WTC11 (cell line): ENCODE measurements around the gene RPL10. TPM values are rescaled to one million over a fixed set of nuclear protein-coding genes. Genes with fewer than 3 reads are reported as not detected.

ENCODE experiments used
- ATAC-seq: fragments of 200-7000 bp; cut with Tn5 transposase; 2 replicates; pipeline ENCODE4 v1.10.0; 2021; ENCODE audit warnings: mild to moderate bottlenecking, moderate library complexity
- CTCF ChIA-PET: fragments of 300-600 bp; sonication (Branson Sonifier 250); formaldehyde crosslinking; loops from one replicate; lab custom pipeline; 2021; ENCODE audit warnings: antibody characterized with exemption; lab: Charles Lee
- POLR2A ChIA-PET: fragments of 350-600 bp; sonication (Branson Sonifier 250); formaldehyde crosslinking; loops from one replicate; lab custom pipeline; 2021; ENCODE audit warnings: antibody characterized with exemption; lab: Charles Lee
- DNase-seq: peaks from one replicate; pipeline ENCODE4 v3.0.0; 2021; ENCODE audit warnings: low spot score
- H3K27ac Mint-ChIP-seq: 2 replicates; pipeline ENCODE4 v1.8.0; 2021; ENCODE audit warnings: mixed read lengths
- H3K27me3 Mint-ChIP-seq: 2 replicates; pipeline ENCODE4 v1.8.0; 2021; ENCODE audit warnings: low read depth, mild to moderate bottlenecking, moderate library complexity, mixed read lengths
- H3K36me3 Mint-ChIP-seq: 2 replicates; pipeline ENCODE4 v1.8.0; 2021; ENCODE audit warnings: mixed read lengths
- H3K4me1 Mint-ChIP-seq: 2 replicates; pipeline ENCODE4 v1.8.0; 2022; ENCODE audit warnings: mixed read lengths
- H3K4me3 Mint-ChIP-seq: 2 replicates; pipeline ENCODE4 v1.8.0; 2021; ENCODE audit warnings: mild to moderate bottlenecking, moderate library complexity, mixed read lengths
- H3K9me3 Mint-ChIP-seq: 2 replicates; pipeline ENCODE4 v1.8.0; 2021; ENCODE audit warnings: mixed read lengths
- CBFB ChIP-seq: sonication (generic); formaldehyde crosslinking; IDR thresholded peaks from 2 replicates; pipeline ENCODE4 v1.8.1; 2022; ENCODE audit warnings: mild to moderate bottlenecking, low read depth, missing genetic modification reagents
- ETV6 ChIP-seq: sonication (generic); formaldehyde crosslinking; IDR thresholded peaks from 2 replicates; pipeline ENCODE4 v1.8.1; 2022; ENCODE audit warnings: mild to moderate bottlenecking, missing genetic modification reagents
- FOXJ3 ChIP-seq: sonication (generic); formaldehyde crosslinking; IDR thresholded peaks from 2 replicates; pipeline ENCODE4 v1.9.0; 2021; ENCODE audit warnings: missing genetic modification reagents, mild to moderate bottlenecking, borderline replicate concordance
- JAZF1 ChIP-seq: fragments of 250-450 bp; sonication (Bioruptor Pico); IDR thresholded peaks from 2 replicates; pipeline ENCODE4 v1.9.0; 2021; ENCODE audit warnings: moderate library complexity, mild to moderate bottlenecking, inconsistent platforms
- NFATC4 ChIP-seq: fragments of 250-450 bp; sonication (Bioruptor Pico); IDR thresholded peaks from 2 replicates; pipeline ENCODE4 v1.9.0; 2021; ENCODE audit warnings: mild to moderate bottlenecking
- NFE2L1 ChIP-seq: sonication (generic); formaldehyde crosslinking; IDR thresholded peaks from 2 replicates; pipeline ENCODE4 v1.8.1; 2023; ENCODE audit warnings: missing genetic modification reagents
- SP1 ChIP-seq: sonication (generic); formaldehyde crosslinking; conservative IDR thresholded peaks from 2 replicates; pipeline ENCODE4 v1.8.1; 2022; ENCODE audit warnings: missing genetic modification reagents
- ZNF232 ChIP-seq: sonication (generic); formaldehyde crosslinking; IDR thresholded peaks from 2 replicates; pipeline ENCODE4 v1.8.0; 2022; ENCODE audit warnings: mild to moderate bottlenecking, missing genetic modification reagents
- total RNA-seq: library from RNA; stranded (reverse); gene quantifications from 3 replicates; pipeline ENCODE4 v1.2.3, GENCODE V29; 2021
- TF ChIP-seq, protein P1 (sequence below): fragments of 200-600 bp; IDR thresholded peaks from 2 replicates; pipeline ENCODE4 v1.8.0; 2022; ENCODE audit warnings: antibody characterized with exemption
- TF ChIP-seq, protein P2 (sequence below): sonication (generic); formaldehyde crosslinking; IDR thresholded peaks from 2 replicates; pipeline ENCODE4 v1.8.1; 2023; ENCODE audit warnings: mild to moderate bottlenecking, missing genetic modification reagents, moderate library complexity
- TF ChIP-seq, protein P3 (sequence below): fragments of 250-450 bp; sonication (Bioruptor Pico); IDR thresholded peaks from 2 replicates; pipeline ENCODE4 v1.9.0; 2021; ENCODE audit warnings: mild to moderate bottlenecking, borderline replicate concordance
- TF ChIP-seq, protein P4 (sequence below): sonication (generic); formaldehyde crosslinking; IDR thresholded peaks from 2 replicates; pipeline ENCODE4 v1.8.0; 2022; ENCODE audit warnings: mild to moderate bottlenecking, missing genetic modification reagents
- TF ChIP-seq, protein P5 (sequence below): sonication (generic); formaldehyde crosslinking; IDR thresholded peaks from 2 replicates; pipeline ENCODE4 v1.8.1; 2022; ENCODE audit warnings: low read depth, missing genetic modification reagents, borderline replicate concordance
- TF ChIP-seq, protein P6 (sequence below): sonication (generic); formaldehyde crosslinking; IDR thresholded peaks from 2 replicates; pipeline ENCODE4 v1.8.1; 2023; ENCODE audit warnings: mild to moderate bottlenecking, missing genetic modification reagents, borderline replicate concordance
- TF ChIP-seq, protein P7 (sequence below): sonication (generic); formaldehyde crosslinking; IDR thresholded peaks from 2 replicates; pipeline ENCODE4 v1.8.1; 2023; ENCODE audit warnings: mild to moderate bottlenecking, missing genetic modification reagents, moderate library complexity

RPL10 gene
- total RNA-seq, 1 experiment from 2014 or later, result 2,241 TPM

DNA sequence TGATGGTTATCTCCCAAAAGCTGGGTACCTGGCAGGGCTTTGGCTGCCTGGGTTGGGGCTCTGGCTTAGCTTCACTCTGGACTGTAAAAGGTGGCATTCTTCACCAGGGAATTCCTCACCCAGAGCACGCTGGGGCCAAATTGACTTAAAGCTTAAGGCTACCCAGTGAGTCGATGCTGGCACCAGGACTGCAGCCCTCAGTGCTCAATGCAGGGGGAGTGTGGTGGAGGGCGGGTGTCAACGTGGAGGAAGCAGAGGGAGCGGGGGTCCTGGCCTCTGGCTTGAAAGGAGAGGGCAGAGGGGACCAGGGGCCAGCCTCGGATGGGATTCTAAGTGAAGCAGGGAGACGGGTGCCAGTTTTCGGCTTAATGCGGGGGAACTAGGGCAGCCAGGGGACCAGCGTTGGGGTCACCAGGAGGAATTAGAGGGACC lies 45.3 kb downstream of the RPL10 start (continued):
- TF ChIP-seq, protein P1, sequence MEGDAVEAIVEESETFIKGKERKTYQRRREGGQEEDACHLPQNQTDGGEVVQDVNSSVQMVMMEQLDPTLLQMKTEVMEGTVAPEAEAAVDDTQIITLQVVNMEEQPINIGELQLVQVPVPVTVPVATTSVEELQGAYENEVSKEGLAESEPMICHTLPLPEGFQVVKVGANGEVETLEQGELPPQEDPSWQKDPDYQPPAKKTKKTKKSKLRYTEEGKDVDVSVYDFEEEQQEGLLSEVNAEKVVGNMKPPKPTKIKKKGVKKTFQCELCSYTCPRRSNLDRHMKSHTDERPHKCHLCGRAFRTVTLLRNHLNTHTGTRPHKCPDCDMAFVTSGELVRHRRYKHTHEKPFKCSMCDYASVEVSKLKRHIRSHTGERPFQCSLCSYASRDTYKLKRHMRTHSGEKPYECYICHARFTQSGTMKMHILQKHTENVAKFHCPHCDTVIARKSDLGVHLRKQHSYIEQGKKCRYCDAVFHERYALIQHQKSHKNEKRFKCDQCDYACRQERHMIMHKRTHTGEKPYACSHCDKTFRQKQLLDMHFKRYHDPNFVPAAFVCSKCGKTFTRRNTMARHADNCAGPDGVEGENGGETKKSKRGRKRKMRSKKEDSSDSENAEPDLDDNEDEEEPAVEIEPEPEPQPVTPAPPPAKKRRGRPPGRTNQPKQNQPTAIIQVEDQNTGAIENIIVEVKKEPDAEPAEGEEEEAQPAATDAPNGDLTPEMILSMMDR, result no peak
- TF ChIP-seq, protein P2, sequence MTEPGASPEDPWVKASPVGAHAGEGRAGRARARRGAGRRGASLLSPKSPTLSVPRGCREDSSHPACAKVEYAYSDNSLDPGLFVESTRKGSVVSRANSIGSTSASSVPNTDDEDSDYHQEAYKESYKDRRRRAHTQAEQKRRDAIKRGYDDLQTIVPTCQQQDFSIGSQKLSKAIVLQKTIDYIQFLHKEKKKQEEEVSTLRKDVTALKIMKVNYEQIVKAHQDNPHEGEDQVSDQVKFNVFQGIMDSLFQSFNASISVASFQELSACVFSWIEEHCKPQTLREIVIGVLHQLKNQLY, result no peak
- TF ChIP-seq, protein P3, sequence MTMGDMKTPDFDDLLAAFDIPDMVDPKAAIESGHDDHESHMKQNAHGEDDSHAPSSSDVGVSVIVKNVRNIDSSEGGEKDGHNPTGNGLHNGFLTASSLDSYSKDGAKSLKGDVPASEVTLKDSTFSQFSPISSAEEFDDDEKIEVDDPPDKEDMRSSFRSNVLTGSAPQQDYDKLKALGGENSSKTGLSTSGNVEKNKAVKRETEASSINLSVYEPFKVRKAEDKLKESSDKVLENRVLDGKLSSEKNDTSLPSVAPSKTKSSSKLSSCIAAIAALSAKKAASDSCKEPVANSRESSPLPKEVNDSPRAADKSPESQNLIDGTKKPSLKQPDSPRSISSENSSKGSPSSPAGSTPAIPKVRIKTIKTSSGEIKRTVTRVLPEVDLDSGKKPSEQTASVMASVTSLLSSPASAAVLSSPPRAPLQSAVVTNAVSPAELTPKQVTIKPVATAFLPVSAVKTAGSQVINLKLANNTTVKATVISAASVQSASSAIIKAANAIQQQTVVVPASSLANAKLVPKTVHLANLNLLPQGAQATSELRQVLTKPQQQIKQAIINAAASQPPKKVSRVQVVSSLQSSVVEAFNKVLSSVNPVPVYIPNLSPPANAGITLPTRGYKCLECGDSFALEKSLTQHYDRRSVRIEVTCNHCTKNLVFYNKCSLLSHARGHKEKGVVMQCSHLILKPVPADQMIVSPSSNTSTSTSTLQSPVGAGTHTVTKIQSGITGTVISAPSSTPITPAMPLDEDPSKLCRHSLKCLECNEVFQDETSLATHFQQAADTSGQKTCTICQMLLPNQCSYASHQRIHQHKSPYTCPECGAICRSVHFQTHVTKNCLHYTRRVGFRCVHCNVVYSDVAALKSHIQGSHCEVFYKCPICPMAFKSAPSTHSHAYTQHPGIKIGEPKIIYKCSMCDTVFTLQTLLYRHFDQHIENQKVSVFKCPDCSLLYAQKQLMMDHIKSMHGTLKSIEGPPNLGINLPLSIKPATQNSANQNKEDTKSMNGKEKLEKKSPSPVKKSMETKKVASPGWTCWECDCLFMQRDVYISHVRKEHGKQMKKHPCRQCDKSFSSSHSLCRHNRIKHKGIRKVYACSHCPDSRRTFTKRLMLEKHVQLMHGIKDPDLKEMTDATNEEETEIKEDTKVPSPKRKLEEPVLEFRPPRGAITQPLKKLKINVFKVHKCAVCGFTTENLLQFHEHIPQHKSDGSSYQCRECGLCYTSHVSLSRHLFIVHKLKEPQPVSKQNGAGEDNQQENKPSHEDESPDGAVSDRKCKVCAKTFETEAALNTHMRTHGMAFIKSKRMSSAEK, result no peak
- TF ChIP-seq ZNF232 (no peak), JAZF1 (CRISPR knock-in tag) (no peak), CBFB (CRISPR knock-in tag) (no peak), NFATC4 (CRISPR knock-in tag) (no peak)

DNA sequence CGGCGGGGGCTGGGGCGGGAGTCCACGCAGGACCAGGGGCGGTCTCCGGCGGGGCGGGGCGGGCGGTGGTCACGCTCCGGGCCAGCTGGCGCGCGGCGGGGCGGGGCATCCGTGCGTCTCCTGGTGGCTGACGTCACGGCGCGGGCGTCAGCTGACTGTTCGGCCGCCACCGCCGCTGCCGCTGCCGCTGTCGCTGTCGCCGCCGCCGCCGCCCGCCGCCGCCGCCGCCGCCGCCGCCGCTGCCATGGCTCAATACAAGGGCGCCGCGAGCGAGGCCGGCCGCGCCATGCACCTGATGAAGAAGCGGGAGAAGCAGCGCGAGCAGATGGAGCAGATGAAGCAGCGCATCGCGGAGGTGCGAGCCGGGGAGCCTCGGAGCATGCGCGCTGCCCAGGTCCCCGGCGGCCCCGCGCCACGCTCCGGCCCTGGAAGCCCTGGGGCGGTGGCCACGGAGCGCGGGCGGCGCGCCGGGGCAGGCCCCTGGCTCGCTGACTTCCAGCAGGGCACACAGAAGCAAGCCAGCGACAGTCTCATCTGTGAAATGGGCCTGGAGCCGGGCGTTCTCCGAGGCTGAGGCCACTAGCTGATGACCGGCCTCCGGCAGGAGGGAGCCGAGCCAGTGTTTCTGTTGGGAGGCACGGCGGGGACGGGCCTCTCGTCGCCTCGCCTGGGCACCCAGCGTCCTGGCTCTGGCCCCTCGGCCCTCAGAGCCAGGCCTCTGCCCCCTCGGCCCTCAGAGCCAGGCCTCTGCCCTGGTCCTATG lies 46.0 kb downstream of the RPL10 start, which contains the start of gene FAM50A:
TSS of gene FAM50A (plus strand) at position 150 of the 763 bp plus-strand sequence. CDS start at position 245, 95 bp downstream.
- H3K36me3 Mint-ChIP-seq, result peaks cover 15% of the 10 kb centered on the region
- ATAC-seq, result peak; percentile 50
- no peaks in the 10 kb centered on the region for H3K9me3 Mint-ChIP-seq

More for the DNA sequence above, 46.0 kb downstream of the RPL10 start, which contains the start of gene FAM50A:
- Mint-ChIP-seq H3K27ac (peak within 1 kb of the TSS; percentile 68), H3K27me3 (no peaks in the 10 kb centered on the region), H3K4me3 (peak within 1 kb of the TSS; percentile 70), H3K4me1 (no peaks in the 10 kb centered on the region)
- DNase-seq, result peak; percentile 37
- CTCF ChIA-PET, result no interaction called here
- POLR2A ChIA-PET, result no interaction called here
- TF ChIP-seq, protein P4, sequence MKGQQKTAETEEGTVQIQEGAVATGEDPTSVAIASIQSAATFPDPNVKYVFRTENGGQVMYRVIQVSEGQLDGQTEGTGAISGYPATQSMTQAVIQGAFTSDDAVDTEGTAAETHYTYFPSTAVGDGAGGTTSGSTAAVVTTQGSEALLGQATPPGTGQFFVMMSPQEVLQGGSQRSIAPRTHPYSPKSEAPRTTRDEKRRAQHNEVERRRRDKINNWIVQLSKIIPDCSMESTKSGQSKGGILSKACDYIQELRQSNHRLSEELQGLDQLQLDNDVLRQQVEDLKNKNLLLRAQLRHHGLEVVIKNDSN, result 0 out of 2 replicates have a peak, but pooled peaks have one; percentile 16
- TF ChIP-seq SP1 (CRISPR knock-in tag), result 0 out of 2 replicates have a peak, but pooled peaks have one; percentile 14
- TF ChIP-seq, protein P5, sequence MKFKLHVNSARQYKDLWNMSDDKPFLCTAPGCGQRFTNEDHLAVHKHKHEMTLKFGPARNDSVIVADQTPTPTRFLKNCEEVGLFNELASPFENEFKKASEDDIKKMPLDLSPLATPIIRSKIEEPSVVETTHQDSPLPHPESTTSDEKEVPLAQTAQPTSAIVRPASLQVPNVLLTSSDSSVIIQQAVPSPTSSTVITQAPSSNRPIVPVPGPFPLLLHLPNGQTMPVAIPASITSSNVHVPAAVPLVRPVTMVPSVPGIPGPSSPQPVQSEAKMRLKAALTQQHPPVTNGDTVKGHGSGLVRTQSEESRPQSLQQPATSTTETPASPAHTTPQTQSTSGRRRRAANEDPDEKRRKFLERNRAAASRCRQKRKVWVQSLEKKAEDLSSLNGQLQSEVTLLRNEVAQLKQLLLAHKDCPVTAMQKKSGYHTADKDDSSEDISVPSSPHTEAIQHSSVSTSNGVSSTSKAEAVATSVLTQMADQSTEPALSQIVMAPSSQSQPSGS (CRISPR knock-in tag), result no peak
- TF ChIP-seq, protein P6, sequence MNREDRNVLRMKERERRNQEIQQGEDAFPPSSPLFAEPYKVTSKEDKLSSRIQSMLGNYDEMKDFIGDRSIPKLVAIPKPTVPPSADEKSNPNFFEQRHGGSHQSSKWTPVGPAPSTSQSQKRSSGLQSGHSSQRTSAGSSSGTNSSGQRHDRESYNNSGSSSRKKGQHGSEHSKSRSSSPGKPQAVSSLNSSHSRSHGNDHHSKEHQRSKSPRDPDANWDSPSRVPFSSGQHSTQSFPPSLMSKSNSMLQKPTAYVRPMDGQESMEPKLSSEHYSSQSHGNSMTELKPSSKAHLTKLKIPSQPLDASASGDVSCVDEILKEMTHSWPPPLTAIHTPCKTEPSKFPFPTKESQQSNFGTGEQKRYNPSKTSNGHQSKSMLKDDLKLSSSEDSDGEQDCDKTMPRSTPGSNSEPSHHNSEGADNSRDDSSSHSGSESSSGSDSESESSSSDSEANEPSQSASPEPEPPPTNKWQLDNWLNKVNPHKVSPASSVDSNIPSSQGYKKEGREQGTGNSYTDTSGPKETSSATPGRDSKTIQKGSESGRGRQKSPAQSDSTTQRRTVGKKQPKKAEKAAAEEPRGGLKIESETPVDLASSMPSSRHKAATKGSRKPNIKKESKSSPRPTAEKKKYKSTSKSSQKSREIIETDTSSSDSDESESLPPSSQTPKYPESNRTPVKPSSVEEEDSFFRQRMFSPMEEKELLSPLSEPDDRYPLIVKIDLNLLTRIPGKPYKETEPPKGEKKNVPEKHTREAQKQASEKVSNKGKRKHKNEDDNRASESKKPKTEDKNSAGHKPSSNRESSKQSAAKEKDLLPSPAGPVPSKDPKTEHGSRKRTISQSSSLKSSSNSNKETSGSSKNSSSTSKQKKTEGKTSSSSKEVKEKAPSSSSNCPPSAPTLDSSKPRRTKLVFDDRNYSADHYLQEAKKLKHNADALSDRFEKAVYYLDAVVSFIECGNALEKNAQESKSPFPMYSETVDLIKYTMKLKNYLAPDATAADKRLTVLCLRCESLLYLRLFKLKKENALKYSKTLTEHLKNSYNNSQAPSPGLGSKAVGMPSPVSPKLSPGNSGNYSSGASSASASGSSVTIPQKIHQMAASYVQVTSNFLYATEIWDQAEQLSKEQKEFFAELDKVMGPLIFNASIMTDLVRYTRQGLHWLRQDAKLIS (CRISPR knock-in tag), result no peak
- TF ChIP-seq NFE2L1 (CRISPR knock-in tag), result no peak
- TF ChIP-seq ETV6 (CRISPR knock-in tag), result no peak
- TF ChIP-seq FOXJ3 (CRISPR knock-in tag), result no peak
- TF ChIP-seq, protein P7, sequence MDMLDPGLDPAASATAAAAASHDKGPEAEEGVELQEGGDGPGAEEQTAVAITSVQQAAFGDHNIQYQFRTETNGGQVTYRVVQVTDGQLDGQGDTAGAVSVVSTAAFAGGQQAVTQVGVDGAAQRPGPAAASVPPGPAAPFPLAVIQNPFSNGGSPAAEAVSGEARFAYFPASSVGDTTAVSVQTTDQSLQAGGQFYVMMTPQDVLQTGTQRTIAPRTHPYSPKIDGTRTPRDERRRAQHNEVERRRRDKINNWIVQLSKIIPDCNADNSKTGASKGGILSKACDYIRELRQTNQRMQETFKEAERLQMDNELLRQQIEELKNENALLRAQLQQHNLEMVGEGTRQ (CRISPR knock-in tag), result peak; percentile 87
- TF ChIP-seq, protein P2, result no peak
